Liver (tissue), 9 donors: ENCODE measurements around the gene TNN. TPM values are rescaled to one million over a fixed set of nuclear protein-coding genes. Genes with fewer than 3 reads are reported as not detected.

Source experiments
- DNase-seq: peaks from one replicate; pipeline ENCODE4 v3.0.0-alpha.2; 2017; ENCODE audit warnings: low spot score
- H3K27ac ChIP-seq, 2 donors: one replicate each; pipeline ENCODE4 v1.7.0; 2013; ENCODE audit warnings: inconsistent platforms in 2 of 2, low read length in 2 of 2, control low read depth in 1 of 2, low read depth in 1 of 2, mild to moderate bottlenecking in 1 of 2
- H3K27me3 ChIP-seq, 4 donors: one replicate each; pipeline versions ENCODE4 v1.6.1 to v1.7.0; 2013; ENCODE audit warnings: low read length in 3 of 4, inconsistent platforms in 1 of 4, mild to moderate bottlenecking in 1 of 4, moderate library complexity in 1 of 4; ENCODE audit not compliant: control insufficient read depth in 4 of 4, insufficient read depth in 4 of 4
- H3K36me3 ChIP-seq, 4 donors: one replicate each; pipeline versions ENCODE4 v1.6.1 to v1.7.0; 2013; ENCODE audit warnings: low read length in 3 of 4, mild to moderate bottlenecking in 3 of 4, low read depth in 1 of 4, moderate library complexity in 1 of 4; ENCODE audit not compliant: control insufficient read depth in 4 of 4, insufficient read depth in 3 of 4
- H3K4me1 ChIP-seq, 4 donors: one replicate each; pipeline versions ENCODE4 v1.6.1 to v1.7.0; 2013; ENCODE audit warnings: low read length in 3 of 4, mild to moderate bottlenecking in 3 of 4, moderate library complexity in 1 of 4; ENCODE audit not compliant: control insufficient read depth in 4 of 4, insufficient read depth in 4 of 4
- H3K4me3 ChIP-seq, 3 donors: one replicate each; pipeline versions ENCODE4 v1.6.1 to v1.7.0; 2013; ENCODE audit warnings: low read length in 3 of 3, control low read depth in 1 of 3, low read depth in 1 of 3, mild to moderate bottlenecking in 1 of 3
- H3K9ac ChIP-seq, 2 donors: one replicate each; pipeline ENCODE4 v1.7.0; 2013; ENCODE audit warnings: low read length in 2 of 2, mild to moderate bottlenecking in 2 of 2, moderate library complexity in 2 of 2, control low read depth in 1 of 2, low read depth in 1 of 2
- H3K9me3 ChIP-seq, 4 donors: one replicate each; pipeline versions ENCODE4 v1.6.1 to v1.7.0; 2013; ENCODE audit warnings: low read length in 3 of 4; ENCODE audit not compliant: control insufficient read depth in 4 of 4
- EGR1 ChIP-seq, 2 donors: IDR thresholded peaks; 2 replicates each; pipeline ENCODE4 v1.6.1; 2016 to 2018; ENCODE audit warnings: antibody characterized with exemption in 2 of 2, low read depth in 2 of 2
- FOXA1 ChIP-seq: IDR thresholded peaks from 2 replicates; pipeline ENCODE4 v1.6.1; 2016; ENCODE audit warnings: antibody characterized with exemption
- FOXA2 ChIP-seq: IDR thresholded peaks from 2 replicates; pipeline ENCODE4 v1.6.1; 2016; ENCODE audit warnings: antibody characterized with exemption
- GABPA ChIP-seq, 2 donors: IDR thresholded peaks in 1 of 2; conservative IDR thresholded peaks in 1 of 2; 2 replicates each; pipeline ENCODE4 v1.6.1; 2016; ENCODE audit warnings: antibody characterized with exemption in 2 of 2, mild to moderate bottlenecking in 1 of 2, moderate library complexity in 1 of 2
- HNF4A ChIP-seq, 2 donors: conservative IDR thresholded peaks; 2 replicates each; pipeline ENCODE4 v1.6.1; 2016; ENCODE audit warnings: antibody characterized with exemption in 2 of 2, mild to moderate bottlenecking in 2 of 2
- HNF4G ChIP-seq: IDR thresholded peaks from 2 replicates; pipeline ENCODE4 v1.6.1; 2016; ENCODE audit warnings: antibody characterized with exemption
- JUND ChIP-seq, 2 donors: IDR thresholded peaks; 2 replicates each; pipeline ENCODE4 v1.6.1; 2016; ENCODE audit warnings: antibody characterized with exemption in 2 of 2
- NR2F2 ChIP-seq: IDR thresholded peaks from 2 replicates; pipeline ENCODE4 v1.6.1; 2016; ENCODE audit warnings: antibody characterized with exemption
- RAD21 ChIP-seq, 2 donors: IDR thresholded peaks; 2 replicates each; pipeline ENCODE4 v1.6.1; 2016; ENCODE audit warnings: antibody characterized with exemption in 2 of 2, mild to moderate bottlenecking in 2 of 2
- RXRA ChIP-seq, 2 donors: IDR thresholded peaks; 2 replicates each; pipeline ENCODE4 v1.6.1; 2017 to 2018; ENCODE audit warnings: antibody characterized with exemption in 2 of 2, mild to moderate bottlenecking in 1 of 2
- SP1 ChIP-seq: IDR thresholded peaks from 2 replicates; pipeline ENCODE4 v1.6.1; 2018; ENCODE audit warnings: antibody characterized with exemption, mild to moderate bottlenecking
- TAF1 ChIP-seq: conservative IDR thresholded peaks from 2 replicates; pipeline ENCODE4 v1.6.1; 2016; ENCODE audit warnings: antibody characterized with exemption, mild to moderate bottlenecking
- YY1 ChIP-seq: IDR thresholded peaks from 2 replicates; pipeline ENCODE4 v1.6.1; 2016; ENCODE audit warnings: antibody characterized with exemption, mild to moderate bottlenecking
- WGBS: extraction: QIAGEN DNeasy Blood & Tissue Kit; methylation state at CpG from one replicate; pipeline ENCODE4 v1.1.7; 2013; 5-methylcytosine and 5-hydroxymethylcytosine counted together
- polyA plus RNA-seq, 2 donors: library from polyadenylated mRNA; stranded (reverse) in 1 of 2; unstranded in 1 of 2; fragments of 200-250 nt in 1 of 2; fragments of >200 nt in 1 of 2; fragmentation: Nextera tagmentation in 1 of 2; extraction: Ambion mirVana in 1 of 2; gene quantifications; one replicate each; pipeline versions ENCODE4 v1.2.1 to v1.2.3, GENCODE V29; 2013 to 2015
- total RNA-seq, 2 donors: library from RNA; depleted of rRNA; stranded (reverse); fragments of >200 nt; gene quantifications; one replicate each; pipeline ENCODE4 v1.2.3, GENCODE V29; 2014
- TF ChIP-seq, protein P1 (sequence below): IDR thresholded peaks from 2 replicates; pipeline ENCODE4 v1.6.1; 2016; ENCODE audit warnings: antibody characterized with exemption
- TF ChIP-seq, protein P2 (sequence below): fragments of 150-350 bp; IDR thresholded peaks from 2 replicates; pipeline ENCODE4 v1.5.1; 2017; ENCODE audit warnings: improper control_type of control experiment, low read depth, low read length; ENCODE audit not compliant: missing input control
- TF ChIP-seq, protein P3 (sequence below): IDR thresholded peaks from 2 replicates; pipeline ENCODE4 v1.6.1; 2016; ENCODE audit warnings: antibody characterized with exemption, mild to moderate bottlenecking
- TF ChIP-seq, protein P4 (sequence below): IDR thresholded peaks from 2 replicates; pipeline ENCODE4 v1.6.1; 2016; ENCODE audit warnings: antibody characterized with exemption
- TF ChIP-seq, protein P5 (sequence below): IDR thresholded peaks from 2 replicates; pipeline ENCODE4 v1.6.1; 2016; ENCODE audit warnings: antibody characterized with exemption
- donor health status: healthy.
- donor health status: healthy.
- donor health status: healthy.
- donor health status: healthy.
- donor health status: healthy.

Gene TNN, protein sequence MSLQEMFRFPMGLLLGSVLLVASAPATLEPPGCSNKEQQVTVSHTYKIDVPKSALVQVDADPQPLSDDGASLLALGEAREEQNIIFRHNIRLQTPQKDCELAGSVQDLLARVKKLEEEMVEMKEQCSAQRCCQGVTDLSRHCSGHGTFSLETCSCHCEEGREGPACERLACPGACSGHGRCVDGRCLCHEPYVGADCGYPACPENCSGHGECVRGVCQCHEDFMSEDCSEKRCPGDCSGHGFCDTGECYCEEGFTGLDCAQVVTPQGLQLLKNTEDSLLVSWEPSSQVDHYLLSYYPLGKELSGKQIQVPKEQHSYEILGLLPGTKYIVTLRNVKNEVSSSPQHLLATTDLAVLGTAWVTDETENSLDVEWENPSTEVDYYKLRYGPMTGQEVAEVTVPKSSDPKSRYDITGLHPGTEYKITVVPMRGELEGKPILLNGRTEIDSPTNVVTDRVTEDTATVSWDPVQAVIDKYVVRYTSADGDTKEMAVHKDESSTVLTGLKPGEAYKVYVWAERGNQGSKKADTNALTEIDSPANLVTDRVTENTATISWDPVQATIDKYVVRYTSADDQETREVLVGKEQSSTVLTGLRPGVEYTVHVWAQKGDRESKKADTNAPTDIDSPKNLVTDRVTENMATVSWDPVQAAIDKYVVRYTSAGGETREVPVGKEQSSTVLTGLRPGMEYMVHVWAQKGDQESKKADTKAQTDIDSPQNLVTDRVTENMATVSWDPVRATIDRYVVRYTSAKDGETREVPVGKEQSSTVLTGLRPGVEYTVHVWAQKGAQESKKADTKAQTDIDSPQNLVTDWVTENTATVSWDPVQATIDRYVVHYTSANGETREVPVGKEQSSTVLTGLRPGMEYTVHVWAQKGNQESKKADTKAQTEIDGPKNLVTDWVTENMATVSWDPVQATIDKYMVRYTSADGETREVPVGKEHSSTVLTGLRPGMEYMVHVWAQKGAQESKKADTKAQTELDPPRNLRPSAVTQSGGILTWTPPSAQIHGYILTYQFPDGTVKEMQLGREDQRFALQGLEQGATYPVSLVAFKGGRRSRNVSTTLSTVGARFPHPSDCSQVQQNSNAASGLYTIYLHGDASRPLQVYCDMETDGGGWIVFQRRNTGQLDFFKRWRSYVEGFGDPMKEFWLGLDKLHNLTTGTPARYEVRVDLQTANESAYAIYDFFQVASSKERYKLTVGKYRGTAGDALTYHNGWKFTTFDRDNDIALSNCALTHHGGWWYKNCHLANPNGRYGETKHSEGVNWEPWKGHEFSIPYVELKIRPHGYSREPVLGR (N-terminal part only)
- total RNA-seq (1 to 10 TPM; 1.3 to 1.8 TPM), polyA plus RNA-seq (under 1 TPM; 0.11 to 0.27 TPM)

DNA sequence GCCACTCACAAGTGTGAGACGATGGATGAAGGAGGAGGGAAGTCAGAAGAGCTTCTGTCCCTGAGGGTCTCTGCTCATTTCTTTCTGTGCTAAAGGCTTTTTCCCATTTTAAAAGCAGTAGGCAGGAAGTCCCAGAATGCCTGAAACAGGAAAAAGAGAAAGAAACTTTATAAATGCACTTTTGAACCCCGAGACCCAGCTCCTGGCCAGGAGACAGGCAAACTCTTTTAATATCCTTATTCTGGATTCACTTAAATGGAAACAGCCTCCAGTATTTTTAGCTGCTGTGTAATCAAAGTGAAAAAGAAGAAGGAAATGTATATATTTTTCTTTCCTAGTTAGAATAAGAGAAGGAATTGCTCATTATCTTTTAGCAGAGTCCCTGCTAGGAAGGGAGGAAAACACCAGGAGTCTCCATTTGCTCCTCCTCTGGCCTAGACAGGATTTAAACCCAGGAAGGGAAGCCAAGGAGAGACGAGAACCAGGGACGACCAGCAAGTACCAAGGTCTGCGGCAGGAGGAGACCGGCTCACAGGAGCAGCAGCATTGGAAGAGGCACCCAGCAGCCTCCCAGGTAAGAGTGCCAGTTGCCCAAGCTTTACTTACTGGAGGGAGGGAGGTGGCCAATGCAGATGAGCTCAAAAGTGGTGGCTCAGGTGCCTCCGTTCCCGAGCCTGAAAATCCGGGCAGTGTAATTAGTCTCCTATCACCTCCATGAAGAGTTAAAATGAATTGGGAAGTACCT is at the start of gene TNN:
TSS of gene TNN (plus strand) at position 472 of the 745 bp plus-strand sequence. CDS start 9,586 bp downstream, outside the sequence.
- H3K27me3 ChIP-seq: no peaks in the 10 kb centered on the region
- H3K36me3 ChIP-seq: no peaks in the 10 kb centered on the region
- H3K4me3 ChIP-seq: no peak within 1 kb of the TSS
- TF ChIP-seq, protein P1, sequence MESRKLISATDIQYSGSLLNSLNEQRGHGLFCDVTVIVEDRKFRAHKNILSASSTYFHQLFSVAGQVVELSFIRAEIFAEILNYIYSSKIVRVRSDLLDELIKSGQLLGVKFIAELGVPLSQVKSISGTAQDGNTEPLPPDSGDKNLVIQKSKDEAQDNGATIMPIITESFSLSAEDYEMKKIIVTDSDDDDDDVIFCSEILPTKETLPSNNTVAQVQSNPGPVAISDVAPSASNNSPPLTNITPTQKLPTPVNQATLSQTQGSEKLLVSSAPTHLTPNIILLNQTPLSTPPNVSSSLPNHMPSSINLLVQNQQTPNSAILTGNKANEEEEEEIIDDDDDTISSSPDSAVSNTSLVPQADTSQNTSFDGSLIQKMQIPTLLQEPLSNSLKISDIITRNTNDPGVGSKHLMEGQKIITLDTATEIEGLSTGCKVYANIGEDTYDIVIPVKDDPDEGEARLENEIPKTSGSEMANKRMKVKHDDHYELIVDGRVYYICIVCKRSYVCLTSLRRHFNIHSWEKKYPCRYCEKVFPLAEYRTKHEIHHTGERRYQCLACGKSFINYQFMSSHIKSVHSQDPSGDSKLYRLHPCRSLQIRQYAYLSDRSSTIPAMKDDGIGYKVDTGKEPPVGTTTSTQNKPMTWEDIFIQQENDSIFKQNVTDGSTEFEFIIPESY: no peak
- TF ChIP-seq RXRA (IDR thresholded peaks at IDR 0.05): no peak
- no peak for TF ChIP-seq FOXA2
- TF ChIP-seq, protein P2, sequence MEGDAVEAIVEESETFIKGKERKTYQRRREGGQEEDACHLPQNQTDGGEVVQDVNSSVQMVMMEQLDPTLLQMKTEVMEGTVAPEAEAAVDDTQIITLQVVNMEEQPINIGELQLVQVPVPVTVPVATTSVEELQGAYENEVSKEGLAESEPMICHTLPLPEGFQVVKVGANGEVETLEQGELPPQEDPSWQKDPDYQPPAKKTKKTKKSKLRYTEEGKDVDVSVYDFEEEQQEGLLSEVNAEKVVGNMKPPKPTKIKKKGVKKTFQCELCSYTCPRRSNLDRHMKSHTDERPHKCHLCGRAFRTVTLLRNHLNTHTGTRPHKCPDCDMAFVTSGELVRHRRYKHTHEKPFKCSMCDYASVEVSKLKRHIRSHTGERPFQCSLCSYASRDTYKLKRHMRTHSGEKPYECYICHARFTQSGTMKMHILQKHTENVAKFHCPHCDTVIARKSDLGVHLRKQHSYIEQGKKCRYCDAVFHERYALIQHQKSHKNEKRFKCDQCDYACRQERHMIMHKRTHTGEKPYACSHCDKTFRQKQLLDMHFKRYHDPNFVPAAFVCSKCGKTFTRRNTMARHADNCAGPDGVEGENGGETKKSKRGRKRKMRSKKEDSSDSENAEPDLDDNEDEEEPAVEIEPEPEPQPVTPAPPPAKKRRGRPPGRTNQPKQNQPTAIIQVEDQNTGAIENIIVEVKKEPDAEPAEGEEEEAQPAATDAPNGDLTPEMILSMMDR: no peak
- no peak for TF ChIP-seq NR2F2
- TF ChIP-seq JUND (IDR thresholded peaks at IDR 0.05): no peak
- no peak for TF ChIP-seq HNF4G
- TF ChIP-seq FOXA1: no peak
- no peak for TF ChIP-seq SP1
- no peak for TF ChIP-seq GABPA (IDR thresholded peaks at IDR 0.05 in 1 of 2, conservative IDR thresholded peaks at IDR 0.05 in 1 of 2)
- TF ChIP-seq, protein P3, sequence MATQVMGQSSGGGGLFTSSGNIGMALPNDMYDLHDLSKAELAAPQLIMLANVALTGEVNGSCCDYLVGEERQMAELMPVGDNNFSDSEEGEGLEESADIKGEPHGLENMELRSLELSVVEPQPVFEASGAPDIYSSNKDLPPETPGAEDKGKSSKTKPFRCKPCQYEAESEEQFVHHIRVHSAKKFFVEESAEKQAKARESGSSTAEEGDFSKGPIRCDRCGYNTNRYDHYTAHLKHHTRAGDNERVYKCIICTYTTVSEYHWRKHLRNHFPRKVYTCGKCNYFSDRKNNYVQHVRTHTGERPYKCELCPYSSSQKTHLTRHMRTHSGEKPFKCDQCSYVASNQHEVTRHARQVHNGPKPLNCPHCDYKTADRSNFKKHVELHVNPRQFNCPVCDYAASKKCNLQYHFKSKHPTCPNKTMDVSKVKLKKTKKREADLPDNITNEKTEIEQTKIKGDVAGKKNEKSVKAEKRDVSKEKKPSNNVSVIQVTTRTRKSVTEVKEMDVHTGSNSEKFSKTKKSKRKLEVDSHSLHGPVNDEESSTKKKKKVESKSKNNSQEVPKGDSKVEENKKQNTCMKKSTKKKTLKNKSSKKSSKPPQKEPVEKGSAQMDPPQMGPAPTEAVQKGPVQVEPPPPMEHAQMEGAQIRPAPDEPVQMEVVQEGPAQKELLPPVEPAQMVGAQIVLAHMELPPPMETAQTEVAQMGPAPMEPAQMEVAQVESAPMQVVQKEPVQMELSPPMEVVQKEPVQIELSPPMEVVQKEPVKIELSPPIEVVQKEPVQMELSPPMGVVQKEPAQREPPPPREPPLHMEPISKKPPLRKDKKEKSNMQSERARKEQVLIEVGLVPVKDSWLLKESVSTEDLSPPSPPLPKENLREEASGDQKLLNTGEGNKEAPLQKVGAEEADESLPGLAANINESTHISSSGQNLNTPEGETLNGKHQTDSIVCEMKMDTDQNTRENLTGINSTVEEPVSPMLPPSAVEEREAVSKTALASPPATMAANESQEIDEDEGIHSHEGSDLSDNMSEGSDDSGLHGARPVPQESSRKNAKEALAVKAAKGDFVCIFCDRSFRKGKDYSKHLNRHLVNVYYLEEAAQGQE: no peak
- no peak for TF ChIP-seq EGR1 (IDR thresholded peaks at IDR 0.05; ENCODE audit: low read depth in 2 of 2)
- no peak for TF ChIP-seq RAD21 (IDR thresholded peaks at IDR 0.05)
- TF ChIP-seq, protein P4, sequence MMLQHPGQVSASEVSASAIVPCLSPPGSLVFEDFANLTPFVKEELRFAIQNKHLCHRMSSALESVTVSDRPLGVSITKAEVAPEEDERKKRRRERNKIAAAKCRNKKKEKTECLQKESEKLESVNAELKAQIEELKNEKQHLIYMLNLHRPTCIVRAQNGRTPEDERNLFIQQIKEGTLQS: no peak
- no peak for TF ChIP-seq TAF1
- TF ChIP-seq, protein P5, sequence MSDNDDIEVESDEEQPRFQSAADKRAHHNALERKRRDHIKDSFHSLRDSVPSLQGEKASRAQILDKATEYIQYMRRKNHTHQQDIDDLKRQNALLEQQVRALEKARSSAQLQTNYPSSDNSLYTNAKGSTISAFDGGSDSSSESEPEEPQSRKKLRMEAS: no peak
- TF ChIP-seq HNF4A (conservative IDR thresholded peaks at IDR 0.05): no peak
- TF ChIP-seq YY1: no peak
- H3K4me1 ChIP-seq: peaks cover 0 to 3% (median 0%) of the 10 kb centered on the region in 4 donors
- DNase-seq: no peak
- H3K9me3 ChIP-seq: no peaks in the 10 kb centered on the region
- no peak within 1 kb of the TSS for H3K27ac ChIP-seq
- 73% methylated on average over 9 of the region's 9 CpGs for WGBS
- no peak within 1 kb of the TSS for H3K9ac ChIP-seq
